Measurements from ENCODE around the gene SCYGR4.
"Not testable (repeated sequence)": the region's sequence is repeated elsewhere in the genome, so short reads cannot be mapped to it uniquely, and the experiment has no call there.

SCYGR4 gene

GRCh38 chr2:227614740-227615139 is 2.6 kb upstream of the SCYGR4 start, which contains the start of gene SCYGR3:
TSS of gene SCYGR3 (minus strand) at chr2:227614840. CDS start at chr2:227614840, 0 bp downstream.
- no peak for DNase-seq

- no peak for DNase-seq
These were observed 2.1 kb upstream of the SCYGR4 start for GRCh38 chr2:227615181-227615580.

- no peak for DNase-seq
These were observed 1.4 kb upstream of the SCYGR4 start for GRCh38 chr2:227615906-227616305.

- DNase-seq, result no peak
These were observed 667 bp upstream of the SCYGR4 start for GRCh38 chr2:227616631-227617030.

- DNase-seq, result no peak
These were observed 5.9 kb downstream of the SCYGR4 start for GRCh38 chr2:227623226-227623625.

- no peak for DNase-seq
These were observed 8.1 kb downstream of the SCYGR4 start for GRCh38 chr2:227625420-227625819.

- no peak for DNase-seq
These were observed 9.4 kb downstream of the SCYGR4 start for GRCh38 chr2:227626580-227627151.

GRCh38 chr2:227627769-227628168 is 10.5 kb downstream of the SCYGR4 start:
- DNase-seq, result no peak

GRCh38 chr2:227629435-227629834 is 12.1 kb downstream of the SCYGR4 start:
- no peak for DNase-seq

- DNase-seq, result no peak
These were observed 13.0 kb downstream of the SCYGR4 start for GRCh38 chr2:227630322-227630721.

GRCh38 chr2:227632827-227633226 is 15.5 kb downstream of the SCYGR4 start:
- DNase-seq, result no peak

- DNase-seq, result no peak
These were observed 16.9 kb downstream of the SCYGR4 start for GRCh38 chr2:227634201-227634600.

GRCh38 chr2:227642656-227643055 is 25.4 kb downstream of the SCYGR4 start:
- peak; percentile 69 for DNase-seq

GRCh38 chr2:227643990-227644551 is 26.8 kb downstream of the SCYGR4 start:
- no peak for DNase-seq

- no peak for DNase-seq
These were observed 36.1 kb downstream of the SCYGR4 start for GRCh38 chr2:227653419-227653818.

- DNase-seq, result no peak
These were observed 37.1 kb downstream of the SCYGR4 start for GRCh38 chr2:227654426-227654825.

GRCh38 chr2:227655454-227655853 is 38.2 kb downstream of the SCYGR4 start:
- DNase-seq, result no peak

- no peak for DNase-seq
These were observed 40.0 kb downstream of the SCYGR4 start for GRCh38 chr2:227657199-227657845.

GRCh38 chr2:227661025-227661649 is 43.8 kb downstream of the SCYGR4 start:
- no peak for DNase-seq

GRCh38 chr2:227661827-227662226 is 44.5 kb downstream of the SCYGR4 start:
- no peak for DNase-seq

GRCh38 chr2:227665189-227665940 is 48.1 kb downstream of the SCYGR4 start:
- DNase-seq, result no peak

GRCh38 chr2:227666631-227667170 is 49.4 kb downstream of the SCYGR4 start, which contains the start of gene SCYGR5:
TSS of gene SCYGR5 (plus strand) at chr2:227666804. CDS start at chr2:227666804, 0 bp downstream.
- DNase-seq, result not testable (repeated sequence)

All from islet precursor cell (in vitro differentiated cells).